Endothelial cell of umbilical vein (primary cell): Measurements from ENCODE around the gene MEIOB. TPM values are rescaled to one million over a fixed set of nuclear protein-coding genes. Genes with fewer than 3 reads are reported as not detected.

Experiments
- BruUV-seq: library from RNA; stranded (reverse); fragments of 400-500 nt; replicated peaks from 2 replicates; lab custom pipeline; 2021; lab: Mats Ljungman, UMichigan
- CTCF ChIA-PET: fragments of 300-600, 350-600 bp; sonication (Branson Sonifier 250); formaldehyde crosslinking; loops from one replicate; lab custom pipeline; 2021; ENCODE audit warnings: antibody characterized with exemption, inconsistent platforms; lab: Charles Lee
- POLR2A ChIA-PET: fragments of 300-600, 350-600 bp; sonication (Branson Sonifier 250); formaldehyde crosslinking; loops from one replicate; lab custom pipeline; 2021; ENCODE audit warnings: antibody characterized with exemption, inconsistent platforms; lab: Charles Lee
- DNase-seq: peaks from one replicate; pipeline ENCODE4 v3.0.0-alpha.2; 2011; ENCODE audit warnings: low read depth, low spot score
- FAIRE-seq: peaks from 2 replicates; lab custom pipeline; 2011; peaks lifted over from hg19 to GRCh38; lab: Jason Lieb, UNC
- H2AFZ ChIP-seq: 2 replicates; pipeline ENCODE4 v1.6.0; 2012; ENCODE audit warnings: low read depth, low read length, control low read depth, inconsistent platforms
- H3K27ac ChIP-seq: 2 replicates; pipeline ENCODE4 v1.5.1; 2011; ENCODE audit warnings: low read depth, mild to moderate bottlenecking, control low read depth, low read length, moderate library complexity; ENCODE audit not compliant: insufficient read depth
- H3K27me3 ChIP-seq, 2 experiments: 2 replicates each; pipeline versions ENCODE4 v1.6.0 to v1.6.1; 2011; ENCODE audit warnings: low read length in 2 of 2, mixed read lengths in 1 of 2; ENCODE audit not compliant: control insufficient read depth in 2 of 2, insufficient read depth in 2 of 2
- H3K36me3 ChIP-seq, 2 experiments: 2 replicates in 1 of 2; 3 replicates in 1 of 2; pipeline ENCODE4 v1.5.1; 2011; ENCODE audit warnings: low read length in 2 of 2, mild to moderate bottlenecking in 1 of 2, moderate library complexity in 1 of 2; ENCODE audit not compliant: control insufficient read depth in 2 of 2, insufficient read depth in 2 of 2; ENCODE audit errors: extremely low read depth in 1 of 2
- H3K4me1 ChIP-seq: 3 replicates; pipeline ENCODE4 v1.5.1; 2011; ENCODE audit warnings: mild to moderate bottlenecking, low read length; ENCODE audit not compliant: control insufficient read depth, insufficient read depth; ENCODE audit errors: extremely low read depth
- H3K4me2 ChIP-seq: 2 replicates; pipeline ENCODE4 v1.6.1; 2011; ENCODE audit warnings: low read length, control low read depth, mixed read lengths; ENCODE audit not compliant: insufficient read depth
- H3K4me3 ChIP-seq, 3 experiments: fragments of 200-600 bp in 1 of 3; sonication (generic), shearing (Covaris generic) in 1 of 3; replicated peaks in 1 of 3; 2 replicates each; pipeline ENCODE4 v1.5.1; 2011 to 2016; ENCODE audit warnings: control low read depth in 3 of 3, low read length in 3 of 3, mild to moderate bottlenecking in 2 of 3, inconsistent platforms in 1 of 3, low read depth in 1 of 3, moderate library complexity in 1 of 3; ENCODE audit not compliant: insufficient read depth in 1 of 3
- H3K79me2 ChIP-seq: 2 replicates; pipeline ENCODE4 v1.6.0; 2012; ENCODE audit warnings: low read length, inconsistent platforms; ENCODE audit not compliant: control insufficient read depth, insufficient read depth
- H3K9ac ChIP-seq: replicated peaks from 2 replicates; pipeline ENCODE3; 2011; ENCODE audit warnings: low read length, control low read depth; ENCODE audit not compliant: insufficient read depth; ENCODE audit errors: extremely low read depth
- H3K9me1 ChIP-seq: replicated peaks from 3 replicates; pipeline ENCODE4 v1.6.0; 2011; ENCODE audit warnings: mild to moderate bottlenecking, low read length; ENCODE audit not compliant: control insufficient read depth, insufficient read depth; ENCODE audit errors: extremely low read depth
- H3K9me3 ChIP-seq: replicated peaks from 2 replicates; pipeline ENCODE4 v1.5.1; 2012; ENCODE audit warnings: low read length, inconsistent platforms; ENCODE audit not compliant: control insufficient read depth, insufficient read depth
- H4K20me1 ChIP-seq: replicated peaks from 2 replicates; pipeline ENCODE3; 2011; ENCODE audit warnings: mild to moderate bottlenecking, low read length; ENCODE audit not compliant: control insufficient read depth, insufficient read depth; ENCODE audit errors: extremely low read depth
- EZH2 ChIP-seq: IDR thresholded peaks from 2 replicates; pipeline ENCODE4 v1.6.1; 2012; ENCODE audit warnings: borderline replicate concordance, low read depth, mild to moderate bottlenecking, moderate library complexity, low read length, inconsistent platforms; ENCODE audit not compliant: severe bottlenecking
- FOS ChIP-seq: IDR thresholded peaks from 2 replicates; pipeline ENCODE4 v1.6.1; 2011; ENCODE audit warnings: mild to moderate bottlenecking, low read length, moderate library complexity, borderline replicate concordance; ENCODE audit not compliant: insufficient read depth
- POLR2A ChIP-seq: IDR thresholded peaks from 2 replicates; pipeline ENCODE4 v1.6.1; 2012; ENCODE audit warnings: low read depth, mild to moderate bottlenecking, control low read depth, low read length
- dilution Hi-C: fragments of 300-500 bp; cut with MboI; formaldehyde crosslinking; loops from one replicate; pipeline ENCODE4 v1.15.0; 2019; ENCODE audit warnings: low sequenced_read_pairs; ENCODE audit not compliant: extremely low pct_ligation_motif_present
- intact Hi-C: fragments of 100-400 bp; cut with micrococcal nuclease; formaldehyde crosslinking; loops from one replicate; pipeline ENCODE4 v1.10.0; 2022
- polyA plus RNA-seq, 4 experiments: library from polyadenylated mRNA; depleted of rRNA in 3 of 4; stranded (reverse) in 3 of 4; unstranded in 1 of 4; fragments of >200 nt; gene quantifications; 2 replicates each; pipeline versions ENCODE4 v1.2.1 to v1.2.3, GENCODE V29; 2011 to 2012; ENCODE audit warnings: missing spikeins in 1 of 4
- total RNA-seq: library from RNA; stranded (reverse); gene quantifications from 2 replicates; pipeline ENCODE4 v1.2.3, GENCODE V29; 2021

The MEIOB gene
- total and polyA plus RNA-seq, 2 donors (not counting 3 experiments of a cell fraction or from before 2014, with no cell fraction given) = 0.04 TPM; not detected in 1

DNA sequence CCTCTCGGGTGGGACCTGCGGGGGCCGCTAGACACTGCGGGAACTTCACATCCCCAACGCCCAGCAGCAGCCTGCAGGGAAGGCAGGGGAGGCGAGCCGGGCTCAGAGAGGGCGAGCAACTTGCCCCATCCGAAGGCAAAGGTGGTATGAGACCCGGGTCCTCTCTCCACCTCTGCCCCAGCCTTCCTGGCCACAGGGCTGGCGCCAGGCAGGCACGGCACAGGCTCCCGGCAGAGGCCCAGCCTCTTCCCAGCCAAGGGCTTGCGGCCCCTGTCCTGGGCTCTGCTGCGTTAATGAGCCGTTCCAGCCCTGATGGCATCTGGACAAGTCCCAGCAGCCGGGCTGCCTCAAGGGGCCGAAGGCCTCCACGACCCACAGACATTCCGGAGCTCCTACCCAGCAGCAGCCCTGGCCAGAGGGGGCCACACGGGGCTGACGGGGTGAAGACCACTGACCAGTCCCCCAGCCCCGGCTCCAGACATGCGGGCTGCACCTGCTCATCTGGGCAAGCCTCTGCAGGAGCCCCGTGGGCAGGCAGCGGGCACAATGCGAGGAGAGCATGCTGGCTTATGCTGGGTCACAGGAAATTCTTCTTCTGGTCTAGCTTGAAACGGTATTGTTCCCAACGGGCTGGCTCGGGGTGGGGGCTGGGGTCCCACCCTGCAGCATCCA is 47.5 kb upstream of the MEIOB start:
- H3K4me3 ChIP-seq = no peak overlapping the region
- intact Hi-C loops = loop anchor here (5.0 kb wide), 1 partner anchor 697 kb away; no protein-coding TSS in a partner anchor

DNA sequence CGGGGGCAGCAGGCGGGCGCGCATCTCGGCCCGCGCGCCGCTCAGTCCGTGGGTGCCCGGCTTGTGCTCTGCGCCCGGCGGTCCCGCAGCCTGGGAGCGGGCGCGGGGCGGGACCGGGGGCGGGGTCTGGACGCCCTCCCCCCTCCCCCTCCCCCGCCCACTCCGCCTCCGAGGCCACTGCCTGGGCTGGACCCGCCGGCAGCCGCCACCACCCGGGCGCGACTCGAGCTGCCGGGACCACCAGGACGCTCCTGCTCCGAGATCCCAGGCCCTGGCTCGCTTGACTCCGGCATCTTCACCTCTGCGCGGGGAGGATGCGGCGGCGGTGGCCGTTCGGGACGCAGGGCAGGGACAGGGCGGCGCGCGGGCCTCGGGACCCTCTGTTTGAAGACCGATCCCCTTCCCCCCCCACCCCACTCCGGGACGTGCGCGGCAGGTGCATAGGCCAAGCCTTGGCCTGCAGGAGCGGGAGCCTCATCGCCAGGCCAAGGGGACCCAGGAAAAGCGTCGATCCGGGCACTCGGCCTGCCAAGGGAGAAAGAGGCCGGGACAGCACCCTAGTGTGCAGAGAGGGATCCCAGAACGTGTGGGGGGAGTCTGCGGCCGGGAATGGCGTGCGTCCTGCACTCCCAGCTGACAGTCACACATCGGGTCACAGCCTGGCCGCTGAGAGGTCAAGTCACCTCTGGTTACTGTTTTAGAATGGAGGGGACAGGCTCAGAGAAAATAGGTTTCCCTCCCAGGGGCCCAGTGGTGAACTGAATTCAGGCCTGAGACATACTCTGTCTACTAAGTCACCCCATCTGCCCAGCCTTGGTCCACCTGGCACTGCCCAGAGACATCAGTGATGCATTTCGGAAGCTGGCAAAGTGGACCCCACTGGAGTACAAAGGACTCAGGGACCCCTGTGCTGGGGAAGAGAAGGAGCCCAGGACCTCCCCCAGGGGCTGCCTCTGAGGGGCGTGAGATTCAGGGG is 46.7 kb upstream of the MEIOB start, which contains the start of gene HS3ST6:
TSS of gene HS3ST6 (minus strand) at position 65 of the 976 bp plus-strand sequence. CDS start 92 bp downstream, outside the sequence.
- dilution Hi-C loops = no loop called here
- Histone ChIP-seq H3K4me3 (no peak within 1 kb of the TSS), H4K20me1 (no peaks in the 10 kb centered on the region), H3K27ac (no peak within 1 kb of the TSS), H3K9ac (no peak within 1 kb of the TSS), H3K9me1 (no peaks in the 10 kb centered on the region), H3K36me3 (no peaks in the 10 kb centered on the region), H3K79me2 (no peaks in the 10 kb centered on the region), H3K4me1 (no peaks in the 10 kb centered on the region), H3K4me2 (no peak within 1 kb of the TSS), H2AFZ (no peak within 1 kb of the TSS), H3K9me3 (no peaks in the 10 kb centered on the region), H3K27me3 (peaks cover 44 to 47% of the 10 kb centered on the region in 2 experiments)
- DNase-seq = no peak
- POLR2A ChIA-PET = interaction anchor here (1.1 kb wide), 1 partner anchor 9 kb away, joined by 3 read pairs; no protein-coding TSS in a partner anchor
- CTCF ChIA-PET = interaction anchor here (0.6 to 0.9 kb wide), 2 partner anchors 29 to 1666 kb away, joined by 3 read pairs; no protein-coding TSS in a partner anchor
- no TSS peak for BruUV-seq
- TF ChIP-seq EZH2 (peak; percentile 54), POLR2A (no peak)
- FAIRE-seq = no peak
- intact Hi-C loops = loop anchor here (5.0 kb wide), 1 partner anchor 696 kb away; no protein-coding TSS in a partner anchor

More for the DNA sequence above, 47.5 kb upstream of the MEIOB start:
- ChIA-PET POLR2A (interaction anchor here (1.1 kb wide), 1 partner anchor 8 kb away, joined by 3 read pairs; no protein-coding TSS in a partner anchor), CTCF (interaction anchor here (0.6 kb wide), 1 partner anchor 1667 kb away, joined by 3 read pairs; no protein-coding TSS in a partner anchor)
- Histone ChIP-seq H3K9me1 (no peaks in the 10 kb centered on the region), H3K79me2 (no peaks in the 10 kb centered on the region), H3K9me3 (no peaks in the 10 kb centered on the region), H4K20me1 (no peaks in the 10 kb centered on the region), H3K4me2 (no peak overlapping the region), H3K9ac (no peak overlapping the region), H3K27ac (no peak overlapping the region), H3K36me3 (no peaks in the 10 kb centered on the region), H2AFZ (no peak overlapping the region), H3K27me3 (peaks cover 44 to 51% of the 10 kb centered on the region in 2 experiments), H3K4me1 (no peaks in the 10 kb centered on the region)
- DNase-seq (no peak), FAIRE-seq (no peak)
- dilution Hi-C loops = no loop called here
- TF ChIP-seq EZH2 = peak; percentile 31
- no peak for TF ChIP-seq FOS
- no TSS peak for BruUV-seq
